ENCODE results near the gene CCDC57. TPM values are rescaled to one million over a fixed set of nuclear protein-coding genes. Genes with fewer than 3 reads are reported as not detected.
"Not testable (repeated sequence)": the region's sequence is repeated elsewhere in the genome, so short reads cannot be mapped to it uniquely, and the experiment has no call there.

The CCDC57 gene
- total RNA-seq, 1 donor from 2014 or later: 40.7 TPM

DNA sequence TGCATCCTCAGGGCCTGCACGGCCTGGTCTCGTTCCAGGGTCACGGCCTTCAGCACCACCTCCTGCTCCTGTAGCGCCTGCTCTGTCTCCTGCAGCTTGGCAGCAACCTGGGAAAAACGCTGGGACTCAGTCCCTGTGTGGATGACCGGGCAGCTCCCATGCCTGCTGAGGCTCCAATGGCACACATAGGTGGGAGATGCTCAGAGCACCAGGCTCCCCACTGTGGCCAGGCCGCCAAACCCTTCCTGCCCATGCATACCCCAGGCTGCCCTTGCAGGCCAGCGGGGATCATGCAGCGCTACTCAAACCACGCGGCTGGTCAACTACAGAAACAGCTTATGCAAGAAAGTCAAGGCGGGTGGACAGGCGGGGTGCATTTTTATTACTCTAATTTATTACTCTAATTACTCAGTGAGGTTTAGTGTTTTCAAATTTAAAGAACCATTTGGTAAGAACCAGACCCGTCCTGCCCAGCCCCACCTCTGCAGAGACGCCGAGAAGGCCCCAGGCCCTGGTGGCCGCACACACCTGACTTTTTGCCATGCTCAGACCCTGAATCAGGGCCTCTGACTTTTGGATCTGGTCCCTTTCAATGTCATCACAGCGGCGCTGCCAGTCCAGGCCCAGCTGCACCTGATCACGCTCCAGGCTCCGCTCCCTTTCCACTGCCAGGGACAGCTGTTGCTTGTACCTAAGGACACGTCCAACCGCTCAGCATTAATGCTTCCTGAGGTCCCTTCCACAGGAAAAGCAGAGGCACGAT is 34.0 kb downstream of the CCDC57 start:
- Mint-ChIP-seq H3K27ac (ENCODE audit: unreplicated experiment) (no peak overlapping the region), H3K4me3 (ENCODE audit: unreplicated experiment) (no peak overlapping the region), H3K36me3 (ENCODE audit: unreplicated experiment) (peaks cover 7% of the 10 kb centered on the region), H3K4me1 (ENCODE audit: low read depth, unreplicated experiment) (peaks cover 10% of the 10 kb centered on the region), H3K27me3 (ENCODE audit: unreplicated experiment) (peaks cover 12% of the 10 kb centered on the region), H3K9me3 (ENCODE audit: unreplicated experiment) (no peaks in the 10 kb centered on the region)
- no peak for DNase-seq
- TF ChIP-seq, protein P1, sequence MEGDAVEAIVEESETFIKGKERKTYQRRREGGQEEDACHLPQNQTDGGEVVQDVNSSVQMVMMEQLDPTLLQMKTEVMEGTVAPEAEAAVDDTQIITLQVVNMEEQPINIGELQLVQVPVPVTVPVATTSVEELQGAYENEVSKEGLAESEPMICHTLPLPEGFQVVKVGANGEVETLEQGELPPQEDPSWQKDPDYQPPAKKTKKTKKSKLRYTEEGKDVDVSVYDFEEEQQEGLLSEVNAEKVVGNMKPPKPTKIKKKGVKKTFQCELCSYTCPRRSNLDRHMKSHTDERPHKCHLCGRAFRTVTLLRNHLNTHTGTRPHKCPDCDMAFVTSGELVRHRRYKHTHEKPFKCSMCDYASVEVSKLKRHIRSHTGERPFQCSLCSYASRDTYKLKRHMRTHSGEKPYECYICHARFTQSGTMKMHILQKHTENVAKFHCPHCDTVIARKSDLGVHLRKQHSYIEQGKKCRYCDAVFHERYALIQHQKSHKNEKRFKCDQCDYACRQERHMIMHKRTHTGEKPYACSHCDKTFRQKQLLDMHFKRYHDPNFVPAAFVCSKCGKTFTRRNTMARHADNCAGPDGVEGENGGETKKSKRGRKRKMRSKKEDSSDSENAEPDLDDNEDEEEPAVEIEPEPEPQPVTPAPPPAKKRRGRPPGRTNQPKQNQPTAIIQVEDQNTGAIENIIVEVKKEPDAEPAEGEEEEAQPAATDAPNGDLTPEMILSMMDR (IDR thresholded peaks at IDR 0.05; ENCODE audit: partially characterized antibody, unreplicated experiment): no peak

DNA sequence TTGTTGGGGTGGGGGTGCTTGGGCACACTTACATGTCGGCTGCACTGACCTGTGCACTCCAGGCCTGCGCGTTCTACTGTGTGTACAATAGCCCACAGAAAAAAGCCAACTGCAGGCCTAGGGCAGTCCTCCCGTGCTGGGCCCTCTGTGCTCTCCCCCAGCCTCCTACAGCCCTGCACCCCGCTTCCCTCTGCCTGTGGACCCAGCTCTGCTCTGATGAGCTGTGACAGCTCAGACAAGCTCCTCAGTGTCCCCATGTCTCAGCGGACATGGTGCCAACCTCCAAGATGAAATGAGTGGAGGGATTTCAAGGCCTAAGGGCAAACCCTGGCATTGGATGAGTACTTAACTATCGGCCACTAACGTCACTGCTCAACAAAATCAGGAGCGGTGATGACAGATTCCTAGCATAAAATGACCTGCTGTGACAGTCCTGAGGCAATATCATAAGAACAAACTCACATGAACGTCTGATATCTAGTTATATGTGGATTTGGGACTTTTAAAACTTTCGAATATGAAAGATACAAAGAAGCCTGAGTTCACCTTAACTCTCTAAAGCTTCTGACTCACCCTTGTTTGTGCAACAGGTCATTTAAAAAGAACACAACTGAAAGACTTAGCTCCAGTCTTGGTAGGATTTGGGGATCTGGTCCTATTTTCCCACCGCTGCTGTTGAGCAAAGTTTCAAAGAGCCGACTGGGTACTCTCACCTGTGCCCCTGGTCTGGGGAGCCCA is 34.7 kb downstream of the CCDC57 start:
- no peak overlapping the region for H3K4me3 Mint-ChIP-seq (ENCODE audit: unreplicated experiment)
- H3K4me1 Mint-ChIP-seq (ENCODE audit: low read depth, unreplicated experiment): peaks cover 14% of the 10 kb centered on the region
- DNase-seq: no peak
- TF ChIP-seq, protein P1 (IDR thresholded peaks at IDR 0.05; ENCODE audit: partially characterized antibody, unreplicated experiment): no peak
- H3K27ac Mint-ChIP-seq (ENCODE audit: unreplicated experiment): no peak overlapping the region
- peaks cover 12% of the 10 kb centered on the region for H3K27me3 Mint-ChIP-seq (ENCODE audit: unreplicated experiment)
- H3K9me3 Mint-ChIP-seq (ENCODE audit: unreplicated experiment): no peaks in the 10 kb centered on the region
- peaks cover 4% of the 10 kb centered on the region for H3K36me3 Mint-ChIP-seq (ENCODE audit: unreplicated experiment)

DNA sequence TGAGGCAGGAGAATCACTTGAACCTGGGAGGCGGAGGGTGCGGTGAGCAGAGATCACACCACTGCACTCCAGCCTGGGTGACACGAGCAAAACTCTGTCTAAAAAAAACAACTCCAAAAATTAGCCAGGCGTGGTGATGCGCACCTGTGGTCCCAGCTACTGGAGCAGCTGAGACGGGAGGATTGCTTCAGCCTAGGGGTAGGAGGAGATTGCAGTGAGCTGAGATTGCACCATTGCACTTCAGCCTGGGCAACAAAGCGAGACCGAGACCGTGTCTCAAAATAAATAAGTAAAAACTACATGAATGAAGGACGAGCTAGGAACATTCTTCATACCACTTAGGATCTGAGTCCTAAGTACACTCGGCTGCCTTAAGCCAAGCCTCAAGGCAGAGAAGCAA is 35.4 kb downstream of the CCDC57 start:
- H3K27me3 Mint-ChIP-seq (ENCODE audit: unreplicated experiment): peaks cover 14% of the 10 kb centered on the region
- H3K27ac Mint-ChIP-seq (ENCODE audit: unreplicated experiment): no peak overlapping the region
- H3K4me3 Mint-ChIP-seq (ENCODE audit: unreplicated experiment): no peak overlapping the region
- no peaks in the 10 kb centered on the region for H3K9me3 Mint-ChIP-seq (ENCODE audit: unreplicated experiment)
- no peak for DNase-seq
- peaks cover 3% of the 10 kb centered on the region for H3K36me3 Mint-ChIP-seq (ENCODE audit: unreplicated experiment)
- peaks cover 17% of the 10 kb centered on the region for H3K4me1 Mint-ChIP-seq (ENCODE audit: low read depth, unreplicated experiment)
- TF ChIP-seq, protein P1 (IDR thresholded peaks at IDR 0.05; ENCODE audit: partially characterized antibody, unreplicated experiment): no peak

DNA sequence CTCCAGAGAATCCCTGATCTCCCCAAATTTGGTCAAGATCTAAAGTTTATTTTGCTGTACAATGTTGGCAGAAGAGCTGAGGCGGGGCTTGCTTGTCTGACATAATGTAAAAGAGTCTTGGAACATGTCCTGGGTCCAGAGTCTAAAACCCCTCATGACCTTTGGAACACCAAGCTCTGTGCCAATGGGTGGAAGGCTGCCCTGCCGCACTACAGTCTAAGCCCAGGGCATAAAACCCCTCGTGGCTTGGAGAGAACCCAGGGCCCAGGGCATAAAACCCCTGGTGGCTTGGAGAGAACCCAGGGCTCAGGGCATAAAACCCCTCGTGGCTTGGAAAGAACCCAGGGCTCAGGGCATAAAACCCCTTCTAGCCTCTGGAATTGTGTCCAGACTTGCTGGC is 36.7 kb downstream of the CCDC57 start:
- no peaks in the 10 kb centered on the region for H3K9me3 Mint-ChIP-seq (ENCODE audit: unreplicated experiment)
- no peak overlapping the region for H3K27ac Mint-ChIP-seq (ENCODE audit: unreplicated experiment)
- TF ChIP-seq, protein P1 (IDR thresholded peaks at IDR 0.05; ENCODE audit: partially characterized antibody, unreplicated experiment): no peak
- H3K36me3 Mint-ChIP-seq (ENCODE audit: unreplicated experiment): peaks cover 3% of the 10 kb centered on the region
- no peak overlapping the region for H3K4me3 Mint-ChIP-seq (ENCODE audit: unreplicated experiment)
- no peak for DNase-seq
- H3K4me1 Mint-ChIP-seq (ENCODE audit: low read depth, unreplicated experiment): peaks cover 17% of the 10 kb centered on the region
- H3K27me3 Mint-ChIP-seq (ENCODE audit: unreplicated experiment): peaks cover 17% of the 10 kb centered on the region

DNA sequence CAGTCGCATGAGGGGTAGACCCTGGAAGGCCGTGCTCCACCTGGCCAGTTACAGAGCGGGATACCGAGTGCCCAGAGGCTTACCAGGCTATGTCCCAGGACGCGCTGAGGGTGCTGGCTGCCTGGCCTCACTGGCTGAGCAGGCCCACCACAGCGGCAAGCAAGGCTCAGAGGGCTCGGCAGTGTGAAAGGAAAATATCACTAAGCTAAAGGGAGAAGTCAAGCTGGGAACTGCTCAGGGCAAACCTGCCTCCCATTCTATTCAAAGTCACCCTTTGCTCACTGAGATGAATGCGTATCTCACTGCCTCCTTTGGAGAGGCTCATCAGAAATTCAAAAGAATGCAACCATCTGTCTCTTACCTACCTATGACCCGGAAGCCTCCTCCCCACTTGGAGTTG is 37.4 kb downstream of the CCDC57 start:
- peaks cover 17% of the 10 kb centered on the region for H3K4me1 Mint-ChIP-seq (ENCODE audit: low read depth, unreplicated experiment)
- DNase-seq: no peak
- peaks cover 3% of the 10 kb centered on the region for H3K9me3 Mint-ChIP-seq (ENCODE audit: unreplicated experiment)
- H3K27ac Mint-ChIP-seq (ENCODE audit: unreplicated experiment): no peak overlapping the region
- H3K36me3 Mint-ChIP-seq (ENCODE audit: unreplicated experiment): peaks cover 3% of the 10 kb centered on the region
- H3K27me3 Mint-ChIP-seq (ENCODE audit: unreplicated experiment): peaks cover 22% of the 10 kb centered on the region
- H3K4me3 Mint-ChIP-seq (ENCODE audit: unreplicated experiment): no peak overlapping the region
- TF ChIP-seq, protein P1 (IDR thresholded peaks at IDR 0.05; ENCODE audit: partially characterized antibody, unreplicated experiment): no peak

DNA sequence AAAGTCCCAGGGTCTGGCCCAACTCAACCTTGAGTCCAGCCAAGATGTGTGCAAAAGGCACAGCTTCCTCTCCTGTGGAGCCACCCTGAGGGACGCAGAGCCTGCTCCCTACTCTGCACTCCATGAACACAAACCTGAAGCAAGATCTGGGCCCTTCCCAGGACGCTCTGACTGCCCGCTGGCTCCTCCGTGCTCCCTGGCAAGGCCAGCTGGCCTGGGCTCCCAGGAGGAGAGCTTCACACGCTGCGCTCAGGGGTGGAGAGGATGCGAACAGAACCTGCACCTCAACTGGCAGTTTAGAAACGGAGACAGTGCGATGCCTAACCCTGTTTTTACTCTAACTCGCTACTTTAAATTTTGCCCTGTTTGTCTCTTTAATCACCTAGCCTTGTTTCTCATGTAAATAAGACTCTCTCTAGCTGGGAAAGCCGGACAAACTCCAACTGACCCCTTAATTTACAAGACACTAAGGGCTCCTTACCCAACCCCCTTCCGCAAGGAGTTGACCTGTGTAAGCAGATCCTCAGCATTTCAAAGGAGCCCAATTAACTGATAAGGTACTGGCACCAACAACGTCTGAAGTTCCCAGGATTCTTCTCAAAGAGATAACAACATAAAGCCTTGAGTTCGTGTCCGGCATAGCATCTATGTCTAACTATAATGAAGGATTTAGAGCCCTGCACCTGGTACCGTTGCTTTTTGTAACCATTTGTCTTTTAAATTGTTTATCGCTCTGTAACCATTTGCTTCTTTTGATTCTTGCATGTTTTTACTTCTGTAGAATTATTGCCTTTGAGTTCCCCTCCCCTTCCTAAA is 38.4 kb downstream of the CCDC57 start:
- not testable (repeated sequence) for DNase-seq; H3K27ac Mint-ChIP-seq (ENCODE audit: unreplicated experiment); H3K36me3 Mint-ChIP-seq (ENCODE audit: unreplicated experiment)

More for the DNA sequence above, 38.4 kb downstream of the CCDC57 start:
- H3K9me3 Mint-ChIP-seq (ENCODE audit: unreplicated experiment); H3K4me3 Mint-ChIP-seq (ENCODE audit: unreplicated experiment): not testable (repeated sequence)
- H3K4me1 Mint-ChIP-seq (ENCODE audit: low read depth, unreplicated experiment): peaks cover 17% of the 10 kb centered on the region
- peaks cover 22% of the 10 kb centered on the region for H3K27me3 Mint-ChIP-seq (ENCODE audit: unreplicated experiment)
